SU-DHL-6 (cell line): ENCODE measurements around the gene WWOX.

Experiments used
- H2AFZ ChIP-seq: fragments of 200-600 bp; sonication (generic); 2 replicates; pipeline ENCODE4 v1.6.1; 2014; ENCODE audit warnings: low read depth, mild to moderate bottlenecking, moderate library complexity, mixed read lengths, antibody characterized with exemption, low read length; ENCODE audit not compliant: severe bottlenecking
- H3F3A ChIP-seq: fragments of 200-600 bp; shearing (Covaris generic); 2 replicates; pipeline ENCODE4 v1.6.0; 2016; ENCODE audit warnings: antibody characterized with exemption, mild to moderate bottlenecking; ENCODE audit not compliant: insufficient read depth
- H3K27ac ChIP-seq: fragments of 200-600 bp; sonication (generic); 2 replicates; pipeline ENCODE4 v1.5.1; 2016; ENCODE audit warnings: low read depth, mild to moderate bottlenecking, low read length, moderate library complexity, mixed read lengths
- H3K27me3 ChIP-seq: fragments of 200-600 bp; sonication (generic), shearing (Covaris generic); 2 replicates; pipeline ENCODE4 v1.6.0; 2014; ENCODE audit warnings: mild to moderate bottlenecking, low read length
- H3K36me3 ChIP-seq: fragments of 200-600 bp; sonication (generic); 2 replicates; pipeline ENCODE4 v1.6.1; 2014; ENCODE audit warnings: mild to moderate bottlenecking, low read length, mixed read lengths
- H3K4me2 ChIP-seq: fragments of 300-600, 200-600 bp; shearing (Covaris generic), sonication (generic); 2 replicates; pipeline ENCODE4 v1.6.0; 2014; ENCODE audit warnings: low read length, low read depth, mild to moderate bottlenecking; ENCODE audit not compliant: poor library complexity, severe bottlenecking
- H3K4me3 ChIP-seq: fragments of 200-600 bp; sonication (generic); 2 replicates; pipeline ENCODE4 v1.5.1; 2014; ENCODE audit warnings: antibody characterized with exemption, low read length, mild to moderate bottlenecking, mixed read lengths; ENCODE audit not compliant: insufficient read depth, poor library complexity, severe bottlenecking
- H3K79me2 ChIP-seq: fragments of 200-600 bp; sonication (generic); 2 replicates; pipeline ENCODE4 v1.6.1; 2014; ENCODE audit warnings: mild to moderate bottlenecking, low read length, moderate library complexity; ENCODE audit not compliant: insufficient read depth
- H3K9ac ChIP-seq: fragments of 200-600 bp; sonication (generic); 2 replicates; pipeline ENCODE4 v1.7.0; 2014; ENCODE audit warnings: mild to moderate bottlenecking, low read length
- H3K9me2 ChIP-seq: fragments of 200-600 bp; sonication (generic); replicated peaks from 2 replicates; pipeline ENCODE4 v1.6.1; 2014; ENCODE audit warnings: low read length; ENCODE audit not compliant: insufficient read depth
- H3K9me3 ChIP-seq: fragments of 200-600 bp; sonication (generic); 2 replicates; pipeline ENCODE4 v1.6.1; 2014; ENCODE audit warnings: low read length, mixed read lengths; ENCODE audit not compliant: insufficient read depth
- H4K20me1 ChIP-seq: fragments of 200-600 bp; sonication (generic); 2 replicates; pipeline ENCODE4 v1.6.1; 2014; ENCODE audit warnings: low read depth, mild to moderate bottlenecking, antibody characterized with exemption, low read length, moderate library complexity, mixed read lengths
- EZH2phosphoT487 ChIP-seq: fragments of 200-600 bp; sonication (generic), shearing (Covaris generic); conservative IDR thresholded peaks from 2 replicates; pipeline ENCODE4 v1.6.1; 2018; ENCODE audit warnings: mild to moderate bottlenecking, antibody characterized with exemption, low read length, moderate library complexity, mixed read lengths
- TF ChIP-seq, protein P1 (sequence below): fragments of 200-600 bp; sonication (generic); IDR thresholded peaks from one replicate; pipeline ENCODE4 v1.5.1; 2017; ENCODE audit warnings: antibody characterized with exemption, mild to moderate bottlenecking, low read length, moderate library complexity; ENCODE audit not compliant: insufficient read depth, poor library complexity, severe bottlenecking

Gene WWOX

DNA sequence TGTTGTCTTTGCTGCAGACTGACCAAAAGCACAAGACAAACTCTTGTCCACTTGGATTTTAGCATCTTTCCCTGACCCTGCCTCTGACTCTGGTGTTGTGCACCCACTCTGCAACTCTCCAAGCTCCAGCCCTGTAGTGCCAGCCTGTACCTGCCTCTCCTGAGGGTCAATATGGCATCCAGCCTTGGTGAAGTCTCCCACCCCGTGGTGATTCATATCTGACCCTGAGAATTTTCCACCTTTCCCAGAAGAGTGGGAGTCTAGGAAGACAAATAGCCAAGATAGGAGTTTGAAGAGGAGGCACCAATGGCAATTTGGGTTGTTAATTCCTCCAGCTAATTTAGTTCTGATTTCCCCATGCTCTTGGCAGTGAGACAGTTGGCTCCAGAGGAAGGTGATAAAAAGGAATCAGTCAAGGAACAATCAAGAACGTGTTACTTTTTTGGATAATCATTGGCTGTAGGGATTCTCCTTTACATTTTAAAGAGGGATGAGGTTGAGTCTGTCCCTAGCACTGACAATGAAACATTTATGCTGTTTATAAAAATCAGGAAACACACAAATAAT is 1085.1 kb downstream of the WWOX start:
- Histone ChIP-seq H3K4me3 (no peak overlapping the region), H2AFZ (no peak overlapping the region), H3F3A (no peaks in the 10 kb centered on the region), H3K9me3 (no peaks in the 10 kb centered on the region), H4K20me1 (no peaks in the 10 kb centered on the region), H3K4me2 (no peak overlapping the region), H3K79me2 (no peaks in the 10 kb centered on the region), H3K9ac (no peak overlapping the region), H3K36me3 (no peaks in the 10 kb centered on the region), H3K27me3 (0 out of 2 replicates have a peak, but pooled peaks cover 3% of the 10 kb centered on the region), H3K9me2 (no peaks in the 10 kb centered on the region), H3K27ac (no peak overlapping the region)
- TF ChIP-seq, protein P1, sequence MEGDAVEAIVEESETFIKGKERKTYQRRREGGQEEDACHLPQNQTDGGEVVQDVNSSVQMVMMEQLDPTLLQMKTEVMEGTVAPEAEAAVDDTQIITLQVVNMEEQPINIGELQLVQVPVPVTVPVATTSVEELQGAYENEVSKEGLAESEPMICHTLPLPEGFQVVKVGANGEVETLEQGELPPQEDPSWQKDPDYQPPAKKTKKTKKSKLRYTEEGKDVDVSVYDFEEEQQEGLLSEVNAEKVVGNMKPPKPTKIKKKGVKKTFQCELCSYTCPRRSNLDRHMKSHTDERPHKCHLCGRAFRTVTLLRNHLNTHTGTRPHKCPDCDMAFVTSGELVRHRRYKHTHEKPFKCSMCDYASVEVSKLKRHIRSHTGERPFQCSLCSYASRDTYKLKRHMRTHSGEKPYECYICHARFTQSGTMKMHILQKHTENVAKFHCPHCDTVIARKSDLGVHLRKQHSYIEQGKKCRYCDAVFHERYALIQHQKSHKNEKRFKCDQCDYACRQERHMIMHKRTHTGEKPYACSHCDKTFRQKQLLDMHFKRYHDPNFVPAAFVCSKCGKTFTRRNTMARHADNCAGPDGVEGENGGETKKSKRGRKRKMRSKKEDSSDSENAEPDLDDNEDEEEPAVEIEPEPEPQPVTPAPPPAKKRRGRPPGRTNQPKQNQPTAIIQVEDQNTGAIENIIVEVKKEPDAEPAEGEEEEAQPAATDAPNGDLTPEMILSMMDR = no peak
- no peak for TF ChIP-seq EZH2phosphoT487

DNA sequence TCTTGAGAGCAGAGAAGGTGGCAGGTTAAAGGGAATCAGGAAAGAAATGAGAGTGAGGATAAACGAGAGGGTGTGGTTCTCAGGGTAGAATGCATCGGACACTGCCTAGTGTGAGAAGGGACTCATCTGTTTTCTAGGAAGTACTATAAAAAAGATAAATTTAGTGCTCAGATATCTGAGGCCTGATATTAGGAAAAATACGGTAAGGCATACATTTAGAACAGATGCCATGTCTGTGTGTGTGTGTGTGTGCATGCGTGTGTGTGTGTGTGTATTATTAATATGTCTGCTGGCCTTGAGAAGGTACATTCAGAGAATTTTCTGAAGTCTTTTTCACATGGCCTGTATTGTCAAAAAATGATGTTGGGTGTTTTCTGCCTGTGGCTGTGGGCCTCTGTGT is 1086.3 kb downstream of the WWOX start:
- Histone ChIP-seq H3K27ac (no peak overlapping the region), H3K4me2 (no peak overlapping the region), H3K79me2 (no peaks in the 10 kb centered on the region), H3K9ac (no peak overlapping the region), H3K9me3 (no peaks in the 10 kb centered on the region), H3K4me3 (no peak overlapping the region), H3K27me3 (0 out of 2 replicates have a peak, but pooled peaks cover 3% of the 10 kb centered on the region), H3F3A (no peaks in the 10 kb centered on the region), H3K9me2 (no peaks in the 10 kb centered on the region), H2AFZ (no peak overlapping the region), H4K20me1 (no peaks in the 10 kb centered on the region), H3K36me3 (no peaks in the 10 kb centered on the region)
- TF ChIP-seq EZH2phosphoT487 = no peak
- TF ChIP-seq, protein P1 = no peak

DNA sequence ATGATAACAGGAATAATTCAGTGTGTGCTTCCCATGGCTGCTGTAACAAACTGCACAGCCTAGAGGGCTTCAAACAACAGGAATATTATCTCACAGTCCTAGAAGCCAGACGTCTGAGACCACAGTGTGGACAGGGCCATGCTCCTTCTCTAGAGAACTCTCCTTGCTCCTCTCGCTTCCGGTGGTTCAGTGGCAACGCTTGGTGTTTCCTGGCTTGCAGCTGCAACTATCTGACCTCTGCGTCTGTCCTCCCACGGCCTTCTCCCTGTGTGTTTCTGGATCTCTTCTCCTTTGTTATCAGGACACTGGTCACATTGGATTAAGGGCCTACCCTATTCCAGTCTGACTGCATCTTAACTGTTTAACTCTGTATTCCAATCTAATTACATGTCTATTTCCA is 1086.7 kb downstream of the WWOX start:
- no peak for TF ChIP-seq EZH2phosphoT487
- TF ChIP-seq, protein P1 = no peak
- H3K4me2 ChIP-seq = no peak overlapping the region
- H3F3A ChIP-seq = no peaks in the 10 kb centered on the region
- no peak overlapping the region for H3K9ac ChIP-seq
- H3K9me3 ChIP-seq = no peaks in the 10 kb centered on the region
- H3K27me3 ChIP-seq = 0 out of 2 replicates have a peak, but pooled peaks cover 3% of the 10 kb centered on the region
- H2AFZ ChIP-seq = no peak overlapping the region
- no peaks in the 10 kb centered on the region for H3K79me2 ChIP-seq
- no peak overlapping the region for H3K4me3 ChIP-seq
- H3K9me2 ChIP-seq = no peaks in the 10 kb centered on the region
- no peak overlapping the region for H3K27ac ChIP-seq
- H3K36me3 ChIP-seq = no peaks in the 10 kb centered on the region
- H4K20me1 ChIP-seq = no peaks in the 10 kb centered on the region
